Measurements from ENCODE around the gene CLEC4G.
"Not testable (repeated sequence)": the region's sequence is repeated elsewhere in the genome, so short reads cannot be mapped to it uniquely, and the experiment has no call there.

CLEC4G gene

DNA sequence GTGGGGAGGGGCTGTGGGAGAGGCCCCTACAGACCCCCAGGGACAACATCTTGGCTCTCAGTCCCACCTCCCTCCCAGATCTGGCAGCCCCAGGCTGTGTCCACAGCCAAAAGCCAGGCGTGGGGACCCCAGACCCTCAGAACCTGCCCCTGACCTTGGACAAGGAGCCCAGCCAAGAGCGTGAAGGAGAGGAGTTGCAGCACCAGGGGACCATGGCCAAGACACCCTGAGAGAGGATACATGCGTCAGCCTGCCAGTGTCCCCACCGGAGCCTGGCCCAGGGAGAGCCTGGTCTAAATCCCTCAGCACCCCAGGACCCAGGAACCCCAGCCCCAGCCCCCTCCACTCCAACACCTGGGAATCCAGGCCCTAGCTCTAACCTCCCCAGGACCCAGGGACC lies 14.4 kb upstream of the CLEC4G start:
- not testable (repeated sequence) for DNase-seq

- DNase-seq: no peak
These were observed 13.2 kb upstream of the CLEC4G start for GRCh38 chr19:7744871-7745650.

- DNase-seq: no peak
These were observed 12.4 kb upstream of the CLEC4G start for GRCh38 chr19:7744199-7744786.

GRCh38 chr19:7743425-7743841 lies 11.5 kb upstream of the CLEC4G start:
- peak; percentile 34 for DNase-seq

GRCh38 chr19:7742991-7743390 lies 11.1 kb upstream of the CLEC4G start:
- DNase-seq: no peak

DNA sequence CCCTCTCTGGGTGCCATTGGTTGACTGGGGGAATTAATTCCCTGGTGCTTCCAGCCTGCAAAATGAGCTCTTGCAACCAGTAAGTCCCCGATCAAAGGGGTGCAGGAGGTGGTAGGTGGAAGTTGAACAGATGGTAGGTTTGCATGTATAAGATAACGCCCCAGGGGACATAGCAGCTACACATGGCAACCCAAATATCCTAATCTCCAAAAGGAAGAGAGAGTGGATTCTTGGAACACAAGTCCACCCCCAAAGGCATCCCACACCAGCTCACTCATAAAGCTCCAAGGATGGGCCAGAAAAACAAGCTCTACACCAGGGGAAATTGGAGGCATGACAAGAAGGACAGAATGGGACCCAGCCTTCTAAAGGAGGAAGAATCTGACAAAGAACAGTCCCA lies 10.7 kb upstream of the CLEC4G start:
- DNase-seq: no peak

- DNase-seq: no peak
These were observed 8.8 kb upstream of the CLEC4G start for GRCh38 chr19:7740682-7741054.

DNA sequence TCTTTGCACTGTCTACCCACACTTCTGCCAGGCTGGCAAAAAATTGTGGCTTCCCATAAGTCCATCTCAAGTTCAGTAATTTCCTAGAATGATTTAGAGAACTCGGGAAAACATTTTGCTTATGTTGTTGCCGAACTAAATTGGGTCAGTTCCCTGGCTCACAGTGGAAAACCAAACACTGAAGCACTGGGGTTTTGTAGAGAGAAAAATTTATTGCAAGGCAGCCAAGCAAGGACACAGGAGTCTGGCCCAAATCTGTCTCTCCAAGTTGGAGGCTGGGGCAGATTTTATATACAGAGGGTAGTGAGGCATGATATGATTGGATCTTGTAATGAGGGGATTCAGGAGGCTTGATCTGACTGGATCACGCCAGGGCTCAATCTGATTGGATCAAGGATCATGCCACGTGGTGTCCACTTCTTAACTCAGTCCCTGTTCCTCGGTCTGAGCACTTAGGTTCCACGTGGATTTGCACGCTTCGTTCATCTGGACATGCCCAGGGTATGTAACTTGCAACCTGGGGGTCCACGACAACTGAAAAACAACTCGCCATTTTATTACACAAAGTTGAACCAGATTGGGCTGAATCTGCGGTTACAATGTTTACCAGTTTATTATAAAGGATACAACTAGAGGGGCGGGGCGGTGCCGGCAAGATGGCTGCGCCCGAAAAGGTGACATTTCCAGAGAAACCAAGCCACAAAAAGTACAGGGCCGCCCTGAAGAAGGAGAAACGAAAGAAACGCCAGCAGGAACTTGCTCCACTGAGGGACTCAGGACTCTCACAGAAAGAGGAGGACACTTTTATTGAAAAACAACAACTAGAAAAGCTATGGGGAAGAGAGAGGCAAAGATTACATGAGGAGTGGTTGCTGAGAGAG lies 8.1 kb upstream of the CLEC4G start:
- DNase-seq: no peak

- no peak for DNase-seq
These were observed 7.4 kb upstream of the CLEC4G start for GRCh38 chr19:7739211-7739755.

- no peak for DNase-seq
These were observed 6.1 kb upstream of the CLEC4G start for GRCh38 chr19:7738023-7738422.

DNA sequence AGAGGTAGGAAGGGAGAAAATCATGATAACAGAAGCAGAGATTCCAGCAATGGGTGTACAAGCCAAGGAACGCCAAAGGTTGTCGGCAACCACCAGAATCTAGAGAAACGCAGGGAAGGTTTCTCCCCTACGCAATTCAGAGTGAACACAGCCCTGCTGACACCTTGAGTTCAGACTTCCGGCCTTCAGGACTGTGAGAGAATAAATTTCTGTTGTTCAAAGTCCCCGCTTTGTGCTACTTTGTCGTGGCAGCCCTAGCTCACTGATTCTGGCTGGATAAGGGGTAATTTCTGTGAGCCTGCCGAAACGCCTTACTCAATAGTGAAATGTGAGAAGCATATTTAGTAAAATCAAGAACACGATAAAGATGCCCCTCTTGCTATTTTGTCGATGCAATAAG lies 5.3 kb upstream of the CLEC4G start:
- no peak for DNase-seq

- no peak for DNase-seq
These were observed 4.2 kb upstream of the CLEC4G start for GRCh38 chr19:7736148-7736547.

GRCh38 chr19:7734220-7735203 lies 2.6 kb upstream of the CLEC4G start:
- DNase-seq: no peak

GRCh38 chr19:7733376-7733775 lies 1.5 kb upstream of the CLEC4G start:
- no peak for DNase-seq

DNA sequence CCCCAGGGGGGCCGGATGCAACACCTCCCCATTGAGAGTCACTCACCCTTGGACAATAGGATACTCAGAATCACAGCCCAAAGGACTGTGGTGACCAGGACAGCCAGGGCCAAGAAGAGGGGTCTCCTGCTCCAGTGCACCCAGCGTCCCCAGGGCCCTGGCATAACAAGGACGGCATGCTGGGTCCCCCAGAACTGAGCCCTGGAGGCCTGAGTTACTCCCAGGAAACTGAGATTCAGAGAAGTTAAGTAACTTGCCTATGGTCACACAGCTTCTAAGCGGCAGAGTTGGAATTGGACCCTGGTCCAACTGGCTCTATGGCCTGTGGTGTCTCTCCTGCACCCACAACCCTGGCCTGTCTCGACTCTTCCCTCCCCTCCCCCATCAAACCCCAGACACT lies 295 bp downstream of the CLEC4G start:
- no peak for DNase-seq

DNA sequence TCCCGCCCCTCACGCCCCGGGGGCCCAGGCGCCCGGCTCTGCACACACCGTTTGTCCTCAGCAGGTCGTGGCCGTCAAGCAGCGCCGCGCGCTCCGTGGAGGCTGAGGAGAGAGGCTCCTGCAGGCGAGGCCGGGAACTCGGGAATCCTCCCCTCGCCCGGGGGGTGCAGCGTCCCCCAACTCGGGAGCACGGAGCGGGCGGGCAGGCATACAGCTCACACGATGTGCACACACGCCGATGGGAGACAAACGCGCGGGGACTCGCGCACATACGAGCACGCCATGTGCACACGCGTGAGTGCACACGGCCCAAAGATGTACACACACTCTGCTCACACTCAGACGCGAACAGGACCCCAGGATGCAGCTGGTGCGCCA lies 703 bp downstream of the CLEC4G start:
- DNase-seq: no peak

- DNase-seq: no peak
These were observed 1.4 kb downstream of the CLEC4G start for GRCh38 chr19:7730286-7731217.

DNA sequence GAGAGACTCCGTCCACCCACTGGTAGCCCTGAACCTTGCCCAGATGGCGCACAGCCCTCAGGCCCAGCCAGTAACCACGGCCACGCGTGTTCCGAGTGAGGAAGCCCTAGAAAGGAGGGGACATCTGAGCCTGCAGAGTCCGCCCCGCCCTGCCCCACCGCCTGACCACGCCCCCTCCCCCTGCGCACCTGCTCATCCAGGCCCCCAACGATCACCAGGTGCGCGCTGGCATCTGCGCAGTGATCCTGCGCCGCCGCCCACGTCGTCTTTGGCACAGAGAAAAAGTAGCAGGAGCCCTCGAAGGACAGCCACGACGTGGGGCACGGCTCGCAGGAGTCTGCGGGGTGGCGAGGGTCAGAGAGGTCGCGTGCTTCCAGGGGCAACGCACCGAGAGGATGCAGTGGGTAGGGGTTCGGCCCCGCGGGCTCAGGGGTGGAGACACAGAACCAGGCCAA lies 2.1 kb downstream of the CLEC4G start:
- DNase-seq: no peak

DNA sequence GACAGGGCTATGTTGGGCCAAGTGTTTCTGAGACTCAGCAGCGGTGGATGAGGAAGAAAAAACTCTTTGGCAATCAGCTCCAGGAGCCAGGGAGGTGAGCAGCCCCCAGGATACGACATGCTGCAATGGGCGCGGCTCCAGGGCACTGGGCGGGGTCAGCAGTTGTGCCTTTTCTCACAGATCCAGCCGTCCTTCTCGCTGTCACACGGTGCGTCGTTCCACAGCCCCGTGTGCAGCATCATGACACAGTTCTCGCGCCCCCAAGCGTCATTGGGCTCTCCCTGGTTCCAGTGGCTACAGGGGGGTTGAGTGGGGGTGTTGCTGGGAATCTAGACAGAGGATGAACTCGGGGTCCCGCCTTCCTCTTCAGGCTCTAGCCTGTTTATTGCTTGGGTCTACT lies 2.7 kb downstream of the CLEC4G start:
- DNase-seq: no peak

DNA sequence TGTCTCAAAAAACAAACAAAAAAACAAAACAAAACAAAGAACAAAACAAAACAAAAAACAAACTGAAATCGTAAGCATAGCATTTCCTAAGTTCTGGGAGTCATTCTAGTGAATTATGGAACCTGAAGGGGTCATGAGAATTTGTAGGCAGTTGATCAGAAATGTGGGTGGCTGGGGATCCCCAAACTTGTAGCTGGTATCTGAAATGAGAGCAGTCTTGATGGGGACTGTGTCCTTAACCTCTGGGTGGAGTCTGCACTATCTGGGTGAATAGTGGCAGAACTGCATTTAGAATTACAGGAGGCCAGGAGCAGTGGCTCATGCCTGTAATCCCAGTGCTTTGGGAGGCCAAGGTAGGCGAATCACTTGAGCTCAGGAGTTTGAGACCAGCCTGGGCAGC lies 6.1 kb downstream of the CLEC4G start:
- no peak for DNase-seq

DNA sequence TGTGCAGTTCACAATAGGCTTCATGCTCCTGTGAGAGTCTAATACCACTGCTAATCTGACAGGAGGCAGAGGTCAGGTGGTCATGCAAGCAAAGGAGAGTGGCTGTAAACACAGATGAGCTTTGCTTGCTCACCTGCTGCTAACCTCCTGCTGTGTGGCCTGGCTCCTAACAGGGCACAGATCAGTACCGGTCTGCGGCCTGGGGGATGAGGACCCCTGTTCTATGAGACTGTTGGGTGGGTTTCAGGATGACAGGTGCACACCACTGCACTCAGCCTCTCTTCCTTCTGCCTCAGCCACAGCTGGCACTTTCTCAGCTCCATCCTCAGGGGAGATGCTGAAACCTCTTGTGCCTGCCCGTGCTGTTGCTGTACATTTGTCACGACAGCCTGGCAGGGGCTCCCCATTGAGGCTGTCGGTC lies 9.7 kb downstream of the CLEC4G start:
- DNase-seq: no peak

Data from activated CD8-positive, alpha-beta memory T cell treated with anti-CD3 and anti-CD28 coated beads, Interleukin-2, amount 50 U/mL, for 4 hours (primary cell).